Ishikawa (cell line): ENCODE measurements around the gene NLN.

Experiments used
- CEBPB ChIP-seq: IDR thresholded peaks from 2 replicates; pipeline ENCODE4 v1.6.1; 2012
- CREB1 ChIP-seq: IDR thresholded peaks from 2 replicates; pipeline ENCODE4 v1.6.1; 2012; ENCODE audit warnings: low read depth
- EGR1 ChIP-seq: IDR thresholded peaks from 2 replicates; pipeline ENCODE4 v1.6.1; 2012
- EP300 ChIP-seq: IDR thresholded peaks from 2 replicates; pipeline ENCODE4 v1.6.1; 2012; ENCODE audit warnings: borderline replicate concordance
- FOXM1 ChIP-seq: IDR thresholded peaks from 2 replicates; pipeline ENCODE4 v1.6.1; 2012; ENCODE audit warnings: low read depth, borderline replicate concordance
- MAX ChIP-seq: IDR thresholded peaks from 2 replicates; pipeline ENCODE4 v1.6.1; 2012
- RAD21 ChIP-seq: IDR thresholded peaks from 2 replicates; pipeline ENCODE4 v1.6.1; 2012; ENCODE audit warnings: low read depth
- REST ChIP-seq: IDR thresholded peaks from 2 replicates; pipeline ENCODE4 v1.6.1; 2012; ENCODE audit warnings: low read depth, mild to moderate bottlenecking
- TAF1 ChIP-seq: IDR thresholded peaks from 2 replicates; pipeline ENCODE4 v1.6.1; 2012; ENCODE audit warnings: low read depth, mild to moderate bottlenecking
- TCF12 ChIP-seq: IDR thresholded peaks from 2 replicates; pipeline ENCODE4 v1.6.1; 2012; ENCODE audit warnings: low read depth
- TEAD4 ChIP-seq: IDR thresholded peaks from 2 replicates; pipeline ENCODE4 v1.6.1; 2012
- USF1 ChIP-seq: IDR thresholded peaks from 2 replicates; pipeline ENCODE4 v1.6.1; 2012
- YY1 ChIP-seq: IDR thresholded peaks from 2 replicates; pipeline ENCODE4 v1.6.1; 2012; ENCODE audit warnings: low read depth
- ZBTB7A ChIP-seq: IDR thresholded peaks from 2 replicates; pipeline ENCODE4 v1.6.1; 2012; ENCODE audit warnings: low read depth

- TF ChIP-seq TAF1 (no peak), TCF12 (no peak), CEBPB (no peak), REST (no peak), YY1 (no peak), RAD21 (no peak), ZBTB7A (no peak), EGR1 (no peak), EP300 (no peak), FOXM1 (no peak), CREB1 (no peak), MAX (no peak), TEAD4 (no peak), USF1 (no peak)
These were observed 39.9 kb upstream of the NLN start for GRCh38 chr5:65682148-65682547.
